ENCODE results near the gene SCTR.

The SCTR gene

DNA sequence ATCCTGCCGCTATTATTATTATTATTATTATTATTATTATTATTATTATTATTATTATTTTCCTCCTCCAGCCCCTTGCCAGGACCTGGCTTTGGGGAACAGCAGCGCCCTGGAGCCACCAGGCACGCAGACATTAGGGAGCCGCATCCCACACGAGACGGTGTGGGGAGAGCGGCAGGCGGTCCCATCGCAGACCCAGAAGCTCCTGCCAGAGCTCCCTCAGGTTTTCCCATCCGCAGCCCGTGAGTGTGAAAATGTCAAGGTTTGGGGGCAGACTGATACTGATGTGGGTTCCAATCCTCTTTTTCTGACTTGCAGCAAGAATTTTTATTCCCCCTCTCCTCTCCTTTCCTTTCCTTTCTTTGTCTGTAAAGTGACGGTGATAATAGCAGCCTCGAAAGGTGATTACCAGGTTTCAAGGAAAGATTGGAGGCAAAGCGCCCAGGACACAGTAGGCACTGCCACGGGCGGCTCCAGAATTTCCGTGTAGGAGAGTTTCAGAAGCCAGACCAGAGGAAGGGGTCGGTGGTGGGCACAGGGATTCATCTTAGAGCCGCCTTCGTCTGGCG, 816 bp downstream of the SCTR start:
- Histone ChIP-seq H3K27ac (replicated peaks) (no peak overlapping the region), H3K4me3 (replicated peaks; ENCODE audit: insufficient read depth, low read length) (no peak overlapping the region), H3K27me3 (ENCODE audit: insufficient read depth, poor library complexity, severe bottlenecking) (peaks cover 19% of the 10 kb centered on the region)
- DNase-seq (ENCODE audit: low read depth in 1 of 2, low spot score in 1 of 2) = no peak
- TF ChIP-seq GABPA (IDR thresholded peaks at IDR 0.05; ENCODE audit: low read depth) = no peak
- TF ChIP-seq, protein P1, sequence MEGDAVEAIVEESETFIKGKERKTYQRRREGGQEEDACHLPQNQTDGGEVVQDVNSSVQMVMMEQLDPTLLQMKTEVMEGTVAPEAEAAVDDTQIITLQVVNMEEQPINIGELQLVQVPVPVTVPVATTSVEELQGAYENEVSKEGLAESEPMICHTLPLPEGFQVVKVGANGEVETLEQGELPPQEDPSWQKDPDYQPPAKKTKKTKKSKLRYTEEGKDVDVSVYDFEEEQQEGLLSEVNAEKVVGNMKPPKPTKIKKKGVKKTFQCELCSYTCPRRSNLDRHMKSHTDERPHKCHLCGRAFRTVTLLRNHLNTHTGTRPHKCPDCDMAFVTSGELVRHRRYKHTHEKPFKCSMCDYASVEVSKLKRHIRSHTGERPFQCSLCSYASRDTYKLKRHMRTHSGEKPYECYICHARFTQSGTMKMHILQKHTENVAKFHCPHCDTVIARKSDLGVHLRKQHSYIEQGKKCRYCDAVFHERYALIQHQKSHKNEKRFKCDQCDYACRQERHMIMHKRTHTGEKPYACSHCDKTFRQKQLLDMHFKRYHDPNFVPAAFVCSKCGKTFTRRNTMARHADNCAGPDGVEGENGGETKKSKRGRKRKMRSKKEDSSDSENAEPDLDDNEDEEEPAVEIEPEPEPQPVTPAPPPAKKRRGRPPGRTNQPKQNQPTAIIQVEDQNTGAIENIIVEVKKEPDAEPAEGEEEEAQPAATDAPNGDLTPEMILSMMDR (IDR thresholded peaks at IDR 0.05; ENCODE audit: insufficient read depth, low read length) = no peak
- TF ChIP-seq, protein P2, sequence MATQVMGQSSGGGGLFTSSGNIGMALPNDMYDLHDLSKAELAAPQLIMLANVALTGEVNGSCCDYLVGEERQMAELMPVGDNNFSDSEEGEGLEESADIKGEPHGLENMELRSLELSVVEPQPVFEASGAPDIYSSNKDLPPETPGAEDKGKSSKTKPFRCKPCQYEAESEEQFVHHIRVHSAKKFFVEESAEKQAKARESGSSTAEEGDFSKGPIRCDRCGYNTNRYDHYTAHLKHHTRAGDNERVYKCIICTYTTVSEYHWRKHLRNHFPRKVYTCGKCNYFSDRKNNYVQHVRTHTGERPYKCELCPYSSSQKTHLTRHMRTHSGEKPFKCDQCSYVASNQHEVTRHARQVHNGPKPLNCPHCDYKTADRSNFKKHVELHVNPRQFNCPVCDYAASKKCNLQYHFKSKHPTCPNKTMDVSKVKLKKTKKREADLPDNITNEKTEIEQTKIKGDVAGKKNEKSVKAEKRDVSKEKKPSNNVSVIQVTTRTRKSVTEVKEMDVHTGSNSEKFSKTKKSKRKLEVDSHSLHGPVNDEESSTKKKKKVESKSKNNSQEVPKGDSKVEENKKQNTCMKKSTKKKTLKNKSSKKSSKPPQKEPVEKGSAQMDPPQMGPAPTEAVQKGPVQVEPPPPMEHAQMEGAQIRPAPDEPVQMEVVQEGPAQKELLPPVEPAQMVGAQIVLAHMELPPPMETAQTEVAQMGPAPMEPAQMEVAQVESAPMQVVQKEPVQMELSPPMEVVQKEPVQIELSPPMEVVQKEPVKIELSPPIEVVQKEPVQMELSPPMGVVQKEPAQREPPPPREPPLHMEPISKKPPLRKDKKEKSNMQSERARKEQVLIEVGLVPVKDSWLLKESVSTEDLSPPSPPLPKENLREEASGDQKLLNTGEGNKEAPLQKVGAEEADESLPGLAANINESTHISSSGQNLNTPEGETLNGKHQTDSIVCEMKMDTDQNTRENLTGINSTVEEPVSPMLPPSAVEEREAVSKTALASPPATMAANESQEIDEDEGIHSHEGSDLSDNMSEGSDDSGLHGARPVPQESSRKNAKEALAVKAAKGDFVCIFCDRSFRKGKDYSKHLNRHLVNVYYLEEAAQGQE (IDR thresholded peaks at IDR 0.05; ENCODE audit: insufficient replicate concordance, low read depth) = no peak
- TF ChIP-seq SPI1 (IDR thresholded peaks at IDR 0.05; ENCODE audit: borderline replicate concordance, low read depth) = no peak
- no peak for TF ChIP-seq POLR2AphosphoS5 (IDR thresholded peaks at IDR 0.05; ENCODE audit: low read depth)

DNA sequence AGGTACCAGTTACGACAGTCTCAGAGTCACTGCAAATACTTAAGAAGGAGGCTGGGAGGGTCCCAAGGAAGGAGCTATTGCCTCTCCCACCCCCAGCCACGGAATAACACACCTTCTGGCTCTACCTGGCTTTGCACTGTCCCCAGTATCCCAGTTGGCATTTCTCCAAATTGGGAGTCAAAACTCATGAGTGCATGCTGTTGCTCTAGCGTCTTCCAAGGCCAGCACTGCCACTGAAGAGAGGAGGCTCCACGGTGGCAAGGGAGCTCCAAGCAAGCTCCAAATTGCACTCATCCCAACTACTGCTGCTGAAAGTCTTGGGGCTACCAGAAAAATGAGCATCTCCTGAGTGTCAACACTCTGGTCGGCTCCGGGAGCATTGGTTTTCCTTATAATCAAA, 1.6 kb downstream of the SCTR start:
- TF ChIP-seq, protein P2 (IDR thresholded peaks at IDR 0.05; ENCODE audit: insufficient replicate concordance, low read depth) = no peak
- TF ChIP-seq, protein P1 (IDR thresholded peaks at IDR 0.05; ENCODE audit: insufficient read depth, low read length) = no peak
- TF ChIP-seq POLR2AphosphoS5 (IDR thresholded peaks at IDR 0.05; ENCODE audit: low read depth) (no peak), GABPA (IDR thresholded peaks at IDR 0.05; ENCODE audit: low read depth) (no peak), SPI1 (IDR thresholded peaks at IDR 0.05; ENCODE audit: borderline replicate concordance, low read depth) (no peak)
- Histone ChIP-seq H3K27me3 (ENCODE audit: insufficient read depth, poor library complexity, severe bottlenecking) (peaks cover 14% of the 10 kb centered on the region), H3K27ac (replicated peaks) (no peak overlapping the region), H3K4me3 (replicated peaks; ENCODE audit: insufficient read depth, low read length) (no peak overlapping the region)
- DNase-seq (ENCODE audit: low read depth in 1 of 2, low spot score in 1 of 2) = no peak

DNA sequence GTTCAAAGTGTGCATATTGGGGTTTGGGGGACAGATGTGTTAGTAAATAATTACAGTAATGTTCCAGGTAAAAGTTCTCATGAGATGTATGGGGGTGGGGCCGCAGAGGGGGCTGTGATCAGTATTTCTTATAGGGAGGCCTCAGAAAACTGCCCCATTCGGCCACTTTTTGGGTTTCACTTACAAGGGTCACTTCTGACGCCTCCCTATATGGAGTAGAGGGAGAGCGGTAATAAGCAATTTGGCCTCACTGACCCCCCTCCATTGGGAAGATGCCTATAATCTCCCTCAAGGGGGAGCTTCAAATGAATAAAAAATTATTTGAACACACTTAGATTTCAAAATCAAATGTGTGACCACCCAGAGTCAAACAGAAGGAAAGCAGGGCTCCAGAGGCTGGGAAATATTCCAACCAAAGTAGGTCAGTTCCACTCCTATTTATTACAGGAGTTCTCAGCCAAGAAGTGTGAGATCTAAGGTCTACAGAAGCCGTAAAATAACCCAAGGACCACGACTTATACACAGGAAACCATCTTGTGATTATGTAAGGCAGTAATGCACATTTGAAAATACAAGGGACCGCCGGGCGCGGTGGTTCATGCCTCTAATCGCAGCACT, 2.7 kb downstream of the SCTR start:
- Histone ChIP-seq H3K27me3 (ENCODE audit: insufficient read depth, poor library complexity, severe bottlenecking) (peaks cover 14% of the 10 kb centered on the region), H3K27ac (replicated peaks) (no peak overlapping the region), H3K4me3 (replicated peaks; ENCODE audit: insufficient read depth, low read length) (no peak overlapping the region)
- DNase-seq (ENCODE audit: low read depth in 1 of 2, low spot score in 1 of 2) = no peak
- TF ChIP-seq POLR2AphosphoS5 (IDR thresholded peaks at IDR 0.05; ENCODE audit: low read depth) (no peak), SPI1 (IDR thresholded peaks at IDR 0.05; ENCODE audit: borderline replicate concordance, low read depth) (no peak), GABPA (IDR thresholded peaks at IDR 0.05; ENCODE audit: low read depth) (no peak)
- TF ChIP-seq, protein P2 (IDR thresholded peaks at IDR 0.05; ENCODE audit: insufficient replicate concordance, low read depth) = no peak
- TF ChIP-seq, protein P1 (IDR thresholded peaks at IDR 0.05; ENCODE audit: insufficient read depth, low read length) = no peak
